GM19438 (cell line): ENCODE results near the gene DPH1.
A peak's percentile ranks its signal among the peaks of the same experiment; 100 is the strongest.

Experiments
- ATAC-seq: cut with Tn5 transposase; IDR thresholded peaks from one replicate; pipeline ENCODE4 v1.9.1; 2021; ENCODE audit warnings: low read depth; ENCODE audit not compliant: unreplicated experiment

Gene DPH1

GRCh38 chr17:2025622-2026309 is 4.2 kb upstream of the DPH1 start:
- ATAC-seq: no peak

GRCh38 chr17:2027528-2028233 is 2.3 kb upstream of the DPH1 start:
- ATAC-seq: no peak

GRCh38 chr17:2028234-2028614 is 1.7 kb upstream of the DPH1 start:
- ATAC-seq: no peak

- ATAC-seq: no peak
These were observed 1.2 kb upstream of the DPH1 start for GRCh38 chr17:2028737-2029136.

GRCh38 chr17:2030779-2031163 is 818 bp downstream of the DPH1 start:
- ATAC-seq: no peak

- no peak for ATAC-seq
These were observed 3.2 kb downstream of the DPH1 start for GRCh38 chr17:2033153-2033552.

GRCh38 chr17:2034157-2034556 is 4.2 kb downstream of the DPH1 start:
- ATAC-seq: no peak

- no peak for ATAC-seq
These were observed 5.0 kb downstream of the DPH1 start for GRCh38 chr17:2034806-2035540.

- ATAC-seq: no peak
These were observed 5.9 kb downstream of the DPH1 start for GRCh38 chr17:2035541-2036488.

- no peak for ATAC-seq
These were observed 7.2 kb downstream of the DPH1 start for GRCh38 chr17:2037155-2037554.

GRCh38 chr17:2040219-2040827 is 10.4 kb downstream of the DPH1 start:
- no peak for ATAC-seq

GRCh38 chr17:2040942-2041560 is 11.1 kb downstream of the DPH1 start:
- no peak for ATAC-seq

GRCh38 chr17:2041561-2042389 is 11.8 kb downstream of the DPH1 start, which contains the start of gene OVCA2:
OVCA2 (plus strand) TSS chr17:2042022; CDS start chr17:2042048, 26 bp downstream.
- ATAC-seq: peak; percentile 92

GRCh38 chr17:2042390-2042847 is 12.5 kb downstream of the DPH1 start:
- no peak for ATAC-seq

- no peak for ATAC-seq
These were observed 13.0 kb downstream of the DPH1 start for GRCh38 chr17:2042933-2043332.

GRCh38 chr17:2043785-2044184 is 13.8 kb downstream of the DPH1 start:
- no peak for ATAC-seq

GRCh38 chr17:2044263-2044894 is 14.4 kb downstream of the DPH1 start:
- ATAC-seq: no peak

GRCh38 chr17:2047590-2047989 is 17.6 kb downstream of the DPH1 start:
- no peak for ATAC-seq
